ENCODE data around the gene FHAD1.
A peak's percentile ranks its signal among the peaks of the same experiment; 100 is the strongest.

FHAD1 gene

DNA sequence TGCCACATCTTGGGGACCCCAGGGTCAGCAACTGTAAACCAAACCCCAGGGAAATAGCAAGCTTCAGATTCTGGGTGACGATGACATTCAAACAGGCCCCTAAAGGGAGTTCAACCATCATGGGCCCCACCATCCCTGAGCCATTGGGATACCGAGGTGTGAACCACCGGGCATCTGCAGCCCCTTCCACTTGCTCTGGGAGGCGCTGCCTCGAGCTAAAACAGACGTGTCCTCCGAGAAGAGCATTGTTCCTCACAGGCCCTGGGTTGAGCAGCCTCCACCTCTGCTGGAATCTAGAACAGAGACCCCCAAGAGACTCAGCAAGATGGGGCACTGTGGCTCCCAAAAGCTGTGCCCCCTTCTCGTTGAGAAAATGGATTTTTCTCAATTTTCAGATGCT lies 143.6 kb downstream of the FHAD1 start:
- DNase-seq (ENCODE audit: extremely low read depth in 1 of 2, low read depth in 1 of 2): no peak

DNA sequence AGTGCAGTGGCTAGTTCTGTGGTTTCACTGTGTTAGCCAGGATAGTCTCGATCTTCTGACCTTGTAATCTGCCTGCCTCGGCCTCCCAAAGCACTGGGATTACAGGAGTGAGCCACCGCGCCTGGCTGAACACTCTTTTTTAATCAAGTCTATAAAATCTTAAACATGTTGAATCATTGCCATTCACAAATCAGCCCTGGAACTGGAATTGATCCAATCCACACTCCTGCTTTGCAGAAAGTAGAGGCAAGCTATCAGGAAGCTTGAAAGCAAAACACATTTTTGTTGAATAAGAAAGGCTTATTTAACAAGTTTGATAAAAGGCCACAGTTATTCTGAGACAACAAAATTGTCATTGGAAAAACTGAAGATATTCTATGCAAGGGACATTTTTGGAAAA lies 144.3 kb downstream of the FHAD1 start:
- DNase-seq (ENCODE audit: extremely low read depth in 1 of 2, low read depth in 1 of 2): no peak

DNA sequence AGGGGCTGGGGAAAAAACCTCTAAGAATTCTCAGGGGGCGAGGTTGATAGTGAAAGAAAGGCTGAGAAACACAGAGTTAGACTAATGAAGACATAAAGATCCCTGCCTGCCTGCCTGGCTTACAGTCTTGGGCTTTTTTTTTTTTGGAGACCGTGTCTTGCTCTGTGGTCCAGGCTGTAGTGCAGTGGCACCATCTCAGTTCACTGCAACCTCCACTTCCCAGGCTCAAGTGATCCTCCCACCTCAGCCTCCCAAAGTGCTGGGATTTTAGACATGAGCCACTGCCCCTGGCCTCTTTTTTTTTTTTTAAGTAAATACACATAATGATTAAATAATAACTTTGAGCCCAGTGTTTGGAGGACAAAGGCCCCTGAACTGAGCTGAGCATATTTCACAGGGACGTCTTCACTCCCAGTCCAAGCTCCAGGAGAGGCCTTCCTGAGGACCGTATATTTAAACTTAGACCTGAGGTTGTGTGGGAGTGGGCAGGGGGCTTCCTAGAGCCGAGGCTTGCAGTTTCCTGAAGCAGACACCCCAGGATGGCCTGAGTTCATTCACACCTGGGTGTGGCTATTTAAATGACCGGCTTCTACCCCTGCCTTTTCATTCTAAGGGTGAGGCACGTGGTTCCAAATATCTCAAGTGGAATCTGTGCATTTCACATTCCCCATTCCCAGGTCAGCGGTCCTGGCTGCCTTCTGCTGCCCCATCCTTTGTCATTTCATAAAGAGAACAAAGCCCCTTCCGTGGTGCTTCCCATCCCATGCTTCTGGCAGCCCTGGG lies 146.6 kb downstream of the FHAD1 start:
- no peak for DNase-seq (ENCODE audit: extremely low read depth in 1 of 2, low read depth in 1 of 2)

- no peak for DNase-seq (ENCODE audit: extremely low read depth in 1 of 2, low read depth in 1 of 2)
These were observed 147.3 kb downstream of the FHAD1 start for GRCh38 chr1:15394258-15394690.

DNA sequence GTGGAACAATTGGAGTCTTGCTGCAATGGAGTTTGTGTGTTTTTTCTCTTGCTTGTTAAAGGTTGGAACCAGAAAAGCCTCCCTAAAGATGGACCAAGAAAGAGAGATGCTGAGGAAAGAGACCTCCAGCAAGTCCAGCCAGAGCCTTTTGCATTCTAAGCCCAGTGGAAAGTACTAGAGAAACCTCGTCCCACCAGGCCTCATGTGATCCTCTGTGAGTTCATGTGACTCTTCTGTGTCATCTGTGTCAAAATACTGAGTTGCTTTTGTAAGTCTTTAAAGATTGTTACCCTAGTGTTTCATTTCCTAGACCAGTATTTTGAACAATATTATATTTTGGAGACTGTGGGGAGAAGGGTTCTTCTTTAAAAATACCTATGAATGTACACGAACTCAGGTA lies 150.2 kb downstream of the FHAD1 start:
- no peak for DNase-seq (ENCODE audit: extremely low read depth in 1 of 2, low read depth in 1 of 2)

GRCh38 chr1:15399710-15400109 lies 152.7 kb downstream of the FHAD1 start:
- no peak for DNase-seq (ENCODE audit: extremely low read depth in 1 of 2, low read depth in 1 of 2)

GRCh38 chr1:15400627-15401026 lies 153.6 kb downstream of the FHAD1 start:
- DNase-seq (ENCODE audit: extremely low read depth in 1 of 2, low read depth in 1 of 2): no peak

GRCh38 chr1:15401391-15402055 lies 154.5 kb downstream of the FHAD1 start:
- no peak for DNase-seq (ENCODE audit: extremely low read depth in 1 of 2, low read depth in 1 of 2)

DNA sequence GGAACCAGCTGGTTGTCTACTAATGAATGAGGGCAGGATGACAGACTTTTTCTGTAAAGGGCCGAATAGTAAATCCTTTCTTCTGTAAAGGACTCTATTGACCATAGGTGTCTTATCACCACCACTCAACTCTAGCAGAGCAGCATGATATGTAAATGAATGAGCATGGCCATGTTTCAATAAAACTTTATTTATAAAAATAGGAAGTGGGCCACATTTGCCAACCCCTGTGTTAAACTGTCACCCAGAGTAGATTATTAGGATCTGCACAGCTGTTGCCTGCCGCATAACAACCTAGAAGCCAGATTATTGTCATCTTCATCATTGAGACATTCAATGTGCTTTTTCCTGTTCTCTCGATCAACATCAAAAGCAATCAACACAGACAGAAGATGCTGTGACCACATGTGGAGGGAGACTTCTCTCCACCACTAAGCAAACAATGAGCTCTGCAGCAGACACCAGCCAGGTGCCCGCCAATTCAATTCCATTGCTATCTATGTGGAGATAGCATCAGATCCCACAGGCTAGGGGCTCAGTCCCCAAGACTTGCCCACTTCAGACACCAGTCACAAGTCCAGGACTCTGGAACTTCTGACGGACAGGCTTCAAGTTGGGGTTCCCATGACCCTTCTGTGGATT lies 155.9 kb downstream of the FHAD1 start:
- no peak for DNase-seq (ENCODE audit: extremely low read depth in 1 of 2, low read depth in 1 of 2)

DNA sequence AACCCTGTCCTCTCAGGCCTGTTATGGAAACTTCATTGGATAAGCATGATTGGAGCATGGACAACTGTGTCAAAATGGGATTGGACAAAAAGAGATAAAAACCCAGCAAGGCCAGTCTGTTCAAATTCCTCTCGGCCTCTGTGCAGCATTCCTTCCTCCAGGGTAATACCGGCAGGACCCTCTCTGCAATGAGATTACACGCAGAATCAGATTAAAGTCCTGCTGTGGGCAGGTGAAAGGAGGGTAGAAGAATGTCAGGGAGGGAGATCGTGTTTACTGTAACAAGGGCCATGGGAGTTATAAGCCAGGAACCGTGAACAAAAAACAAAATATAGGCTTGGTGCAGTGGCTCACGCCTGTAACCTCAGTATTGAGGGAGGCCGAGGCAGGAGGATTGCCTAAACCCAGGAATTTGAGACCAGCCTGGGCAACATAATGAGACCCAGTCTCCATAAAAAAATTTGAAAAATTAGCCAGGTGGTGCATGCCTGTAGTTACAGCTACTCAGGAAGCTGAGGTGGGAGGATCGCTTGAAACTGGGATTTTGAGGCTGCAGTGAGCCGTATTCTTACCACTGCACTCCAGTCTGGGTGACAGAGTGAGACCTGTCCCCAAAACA lies 157.0 kb downstream of the FHAD1 start:
- no peak for DNase-seq (ENCODE audit: extremely low read depth in 1 of 2, low read depth in 1 of 2)

DNA sequence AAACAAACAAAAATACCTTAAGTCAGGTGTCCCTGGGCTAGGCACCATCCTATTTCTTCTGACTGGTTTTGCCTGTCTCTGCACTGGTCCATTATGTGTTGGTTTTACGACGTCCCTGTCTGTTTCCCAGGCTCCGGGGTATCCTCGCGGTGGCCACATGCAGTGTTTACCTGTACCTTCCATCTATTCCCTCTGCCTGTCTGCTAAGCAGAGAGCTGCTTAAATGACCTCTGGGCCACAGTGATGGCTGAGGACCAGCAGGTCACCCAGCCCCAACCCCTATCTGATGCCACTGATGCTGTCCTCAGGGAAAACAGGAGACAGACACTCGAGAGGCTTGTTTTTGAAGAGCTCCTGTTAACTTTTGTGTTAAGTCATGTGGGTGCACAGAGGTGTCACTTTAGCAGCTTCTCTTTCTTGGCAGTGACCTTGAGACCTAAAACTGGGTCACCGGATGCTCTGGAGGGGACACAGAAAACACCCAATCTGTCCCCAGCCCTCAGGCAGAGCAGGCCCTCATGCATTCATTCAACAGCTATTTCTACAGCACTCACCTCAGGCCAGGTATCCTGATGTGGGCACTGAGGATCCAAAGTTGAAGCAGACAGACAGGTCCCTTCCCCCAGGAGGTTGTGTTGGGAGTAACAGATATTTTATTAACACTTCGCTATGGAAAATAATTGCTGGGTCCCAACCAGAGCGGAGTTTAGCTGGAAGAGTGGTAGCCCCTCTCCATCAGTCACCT lies 158.3 kb downstream of the FHAD1 start:
- DNase-seq (ENCODE audit: extremely low read depth in 1 of 2, low read depth in 1 of 2): no peak

- no peak for DNase-seq (ENCODE audit: extremely low read depth in 1 of 2, low read depth in 1 of 2)
These were observed 159.9 kb downstream of the FHAD1 start for GRCh38 chr1:15406614-15407559.

DNA sequence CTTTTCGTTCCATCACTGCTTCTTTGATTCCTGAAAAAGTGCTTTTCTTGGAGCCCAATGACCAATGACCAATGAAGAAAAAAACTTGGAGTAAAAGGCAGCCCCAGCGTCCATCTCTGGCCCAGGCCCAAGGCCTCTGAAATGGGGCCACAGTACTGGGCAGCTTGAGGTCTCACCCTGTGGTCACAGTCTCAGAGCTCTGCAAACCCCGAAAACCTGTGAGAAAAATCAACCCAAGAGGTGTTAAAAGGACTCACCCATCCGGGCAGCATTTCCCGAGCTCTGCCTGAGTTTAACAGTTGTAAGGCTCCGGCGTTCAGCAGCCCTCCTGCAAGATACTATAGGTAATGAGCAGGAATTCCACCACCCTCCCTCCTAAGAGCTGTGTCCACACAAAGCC lies 160.6 kb downstream of the FHAD1 start:
- DNase-seq (ENCODE audit: extremely low read depth in 1 of 2, low read depth in 1 of 2): no peak

GRCh38 chr1:15408890-15409387 lies 161.9 kb downstream of the FHAD1 start:
- no peak for DNase-seq (ENCODE audit: extremely low read depth in 1 of 2, low read depth in 1 of 2)

DNA sequence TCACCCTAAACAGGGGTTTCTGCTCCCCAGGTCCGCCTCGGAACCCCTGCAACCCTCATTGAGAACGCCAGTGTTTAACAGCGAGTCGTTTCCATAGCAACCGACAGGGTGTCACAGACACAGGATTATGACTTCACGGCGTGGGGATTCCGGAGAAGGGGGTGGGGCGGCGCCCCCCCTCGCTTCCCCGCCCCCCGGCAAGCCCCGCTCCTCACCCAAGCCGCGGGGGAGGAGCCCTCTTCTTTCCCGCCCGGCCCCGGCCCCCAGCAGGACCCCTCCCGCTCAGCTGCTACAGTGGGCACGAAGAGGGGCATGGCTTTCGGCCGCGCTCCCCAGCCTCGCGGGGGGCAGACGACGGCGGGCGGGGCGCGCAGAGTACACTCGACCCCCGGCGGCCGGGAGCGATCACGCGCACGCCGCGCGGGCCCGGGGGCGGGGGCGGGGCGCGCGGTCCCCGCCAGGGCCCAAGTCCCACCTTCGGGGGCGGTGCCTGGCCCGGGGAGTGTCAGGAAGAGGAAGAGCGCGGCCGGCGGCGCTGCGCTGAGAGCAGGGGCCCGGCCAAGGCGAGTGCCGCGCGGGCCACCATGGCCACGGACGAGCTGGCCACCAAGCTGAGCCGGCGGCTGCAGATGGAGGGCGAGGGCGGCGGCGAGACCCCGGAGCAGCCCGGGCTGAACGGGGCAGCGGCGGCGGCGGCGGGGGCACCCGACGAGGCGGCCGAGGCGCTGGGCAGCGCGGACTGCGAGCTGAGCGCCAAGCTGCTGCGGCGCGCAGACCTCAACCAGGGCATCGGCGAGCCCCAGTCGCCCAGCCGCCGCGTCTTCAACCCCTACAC lies 162.6 kb downstream of the FHAD1 start, which contains the start of gene EFHD2:
EFHD2 (plus strand) TSS at position 501 of the 835 bp plus-strand sequence; CDS start at position 585, 84 bp downstream.
- DNase-seq (ENCODE audit: extremely low read depth in 1 of 2, low read depth in 1 of 2): peak; percentile 69 to 77

- DNase-seq (ENCODE audit: extremely low read depth in 1 of 2, low read depth in 1 of 2): no peak
These were observed 163.3 kb downstream of the FHAD1 start for GRCh38 chr1:15410223-15410883.

DNA sequence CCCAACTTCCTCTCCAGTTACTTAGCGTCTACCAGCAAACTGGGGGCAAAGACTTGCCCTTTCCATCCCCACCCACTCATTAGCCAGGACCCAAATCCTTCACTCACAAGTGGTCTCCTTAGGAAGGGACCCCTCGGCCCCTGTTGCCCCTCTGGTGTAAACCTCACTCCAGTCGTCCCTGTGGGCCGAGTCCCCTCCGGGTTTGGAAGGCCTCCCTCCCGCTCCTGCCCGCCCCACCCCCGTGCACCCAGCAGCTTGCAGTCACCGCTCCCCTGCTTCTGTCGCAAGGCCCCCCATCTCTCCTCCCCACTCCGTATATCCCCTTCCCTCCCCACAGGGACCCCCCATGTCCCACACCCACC lies 163.8 kb downstream of the FHAD1 start:
- DNase-seq (ENCODE audit: extremely low read depth in 1 of 2, low read depth in 1 of 2): no peak

DNA sequence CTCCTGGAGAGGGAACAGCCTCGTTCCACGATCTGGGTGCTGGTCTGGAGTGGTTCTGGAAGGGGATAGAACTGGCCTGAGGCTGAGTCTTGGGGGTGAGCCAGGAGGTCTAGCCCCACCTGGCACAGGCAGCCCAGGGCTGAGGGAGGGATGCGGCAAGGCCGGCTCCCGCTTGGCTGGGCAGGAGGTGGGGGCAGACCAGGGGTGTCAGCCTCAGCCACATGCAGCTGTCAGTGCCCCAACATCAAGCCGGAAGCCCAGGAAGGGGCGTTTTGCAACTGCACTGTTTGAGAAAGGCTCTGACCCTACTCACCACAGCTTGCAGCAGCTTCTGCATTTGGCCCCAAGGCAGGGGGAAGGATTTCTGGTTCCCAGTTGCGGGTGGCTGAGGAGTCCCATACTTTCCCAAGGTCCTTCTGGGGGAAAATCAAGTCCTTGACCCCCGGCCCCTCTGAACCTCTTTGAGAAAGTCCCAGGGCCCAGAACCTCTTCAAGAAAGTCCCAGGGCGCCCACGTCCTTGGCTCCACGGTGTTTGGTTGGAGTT lies 164.6 kb downstream of the FHAD1 start:
- peak in 1 of 2 donors; percentile 33 for DNase-seq (ENCODE audit: extremely low read depth in 1 of 2, low read depth in 1 of 2)

Measured in stimulated activated CD8-positive, alpha-beta memory T cell treated with anti-CD3 and anti-CD28 coated beads, Interleukin-7, amount 100 ng/mL, for 48 hours (primary cell).